ENCODE measurements around the gene NR6A1. TPM values are rescaled to one million over a fixed set of nuclear protein-coding genes. Genes with fewer than 3 reads are reported as not detected.

Gene NR6A1
- total RNA-seq, 1 experiment from 2014 or later: 164 TPM

DNA sequence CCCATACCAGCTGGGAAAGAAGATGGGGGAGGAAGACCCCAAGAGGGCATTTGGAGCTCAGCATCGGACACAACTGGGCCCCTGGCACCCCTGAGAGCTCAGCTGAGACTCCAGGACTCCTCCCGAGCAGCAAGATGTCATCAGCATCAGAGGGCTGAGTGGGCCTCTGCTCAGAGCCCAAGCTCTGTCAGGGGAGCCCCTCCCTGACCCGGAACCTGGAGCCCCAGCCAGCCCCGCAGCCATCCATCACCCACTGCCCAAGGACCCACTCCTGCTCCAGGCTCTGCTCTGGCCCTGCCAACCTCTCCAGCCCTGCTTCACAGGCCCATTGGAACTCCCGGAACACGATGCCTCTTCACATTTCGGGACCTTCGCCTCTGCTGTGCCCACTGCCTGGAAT, 273.7 kb downstream of the NR6A1 start:
- TF ChIP-seq, protein P1, sequence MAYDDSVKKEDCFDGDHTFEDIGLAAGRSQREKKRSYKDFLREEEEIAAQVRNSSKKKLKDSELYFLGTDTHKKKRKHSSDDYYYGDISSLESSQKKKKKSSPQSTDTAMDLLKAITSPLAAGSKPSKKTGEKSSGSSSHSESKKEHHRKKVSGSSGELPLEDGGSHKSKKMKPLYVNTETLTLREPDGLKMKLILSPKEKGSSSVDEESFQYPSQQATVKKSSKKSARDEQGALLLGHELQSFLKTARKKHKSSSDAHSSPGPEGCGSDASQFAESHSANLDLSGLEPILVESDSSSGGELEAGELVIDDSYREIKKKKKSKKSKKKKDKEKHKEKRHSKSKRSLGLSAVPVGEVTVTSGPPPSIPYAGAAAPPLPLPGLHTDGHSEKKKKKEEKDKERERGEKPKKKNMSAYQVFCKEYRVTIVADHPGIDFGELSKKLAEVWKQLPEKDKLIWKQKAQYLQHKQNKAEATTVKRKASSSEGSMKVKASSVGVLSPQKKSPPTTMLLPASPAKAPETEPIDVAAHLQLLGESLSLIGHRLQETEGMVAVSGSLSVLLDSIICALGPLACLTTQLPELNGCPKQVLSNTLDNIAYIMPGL (CRISPR knock-in tag; IDR thresholded peaks at IDR 0.05): no peak
- no peak for TF ChIP-seq ZNF423 (CRISPR knock-in tag; IDR thresholded peaks at IDR 0.05)
- TF ChIP-seq CREB1 (CRISPR knock-in tag; IDR thresholded peaks at IDR 0.05): no peak
- Mint-ChIP-seq H3K4me3 (no peak overlapping the region), H3K36me3 (no peaks in the 10 kb centered on the region), H3K9me3 (no peaks in the 10 kb centered on the region), H3K27me3 (ENCODE audit: low read depth) (peaks cover 22% of the 10 kb centered on the region), H3K27ac (no peak overlapping the region), H3K4me1 (peaks cover 3% of the 10 kb centered on the region; the same call in 1 of the 2 replicates)
- ChIA-PET CTCF (interaction anchor here (0.9 to 1.3 kb wide), 4 partner anchors 10 to 355 kb away, joined by 3 to 4 read pairs (median 3); partner anchors contain the start of gene WDR38), POLR2A (no interaction called here)
- DNase-seq (ENCODE audit: low spot score) (no peak), ATAC-seq (no peak)

DNA sequence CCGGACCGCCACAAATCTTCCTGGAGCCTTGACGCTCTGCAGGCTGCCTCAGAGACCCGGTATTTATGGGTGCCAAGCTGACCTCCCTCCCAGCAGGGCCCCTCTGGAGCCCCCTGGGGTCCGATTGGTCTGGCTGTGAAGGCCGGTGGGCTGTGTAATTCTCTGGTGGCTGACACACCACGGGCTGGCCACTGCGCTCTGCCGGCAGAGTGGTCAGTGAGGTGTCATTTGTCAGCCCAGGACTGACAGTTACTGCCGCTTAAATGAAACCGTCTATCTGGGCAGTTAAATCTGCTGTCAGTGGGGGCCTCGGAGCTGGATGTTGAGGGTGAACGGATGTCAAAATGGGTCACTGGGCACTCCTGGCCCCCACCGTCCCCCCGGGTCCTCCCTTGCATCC, 274.6 kb downstream of the NR6A1 start:
- Mint-ChIP-seq H3K4me1 (peaks cover 3% of the 10 kb centered on the region; the same call in 1 of the 2 replicates), H3K27ac (no peak overlapping the region), H3K4me3 (no peak overlapping the region), H3K36me3 (no peaks in the 10 kb centered on the region), H3K27me3 (ENCODE audit: low read depth) (peaks cover 12% of the 10 kb centered on the region), H3K9me3 (no peaks in the 10 kb centered on the region)
- ATAC-seq (no peak), DNase-seq (ENCODE audit: low spot score) (no peak)
- CTCF ChIA-PET: interaction anchor here (0.9 to 1.2 kb wide), 2 partner anchors 40 kb away, joined by 3 read pairs; no protein-coding TSS in a partner anchor
- POLR2A ChIA-PET: no interaction called here
- TF ChIP-seq TCF7 (CRISPR knock-in tag; IDR thresholded peaks at IDR 0.05; ENCODE audit: low read depth) (no peak), SMAD4 (CRISPR knock-in tag; IDR thresholded peaks at IDR 0.05) (no peak), GABPB1 (CRISPR knock-in tag; IDR thresholded peaks at IDR 0.05) (no peak), NR3C1 (CRISPR knock-in tag; conservative IDR thresholded peaks at IDR 0.05; ENCODE audit: low read depth) (no peak), NR1H2 (CRISPR knock-in tag; IDR thresholded peaks at IDR 0.05) (no peak), TEAD4 (CRISPR knock-in tag; IDR thresholded peaks at IDR 0.05) (no peak), NFATC4 (CRISPR knock-in tag; IDR thresholded peaks at IDR 0.05) (no peak), ZNF138 (CRISPR knock-in tag; conservative IDR thresholded peaks at IDR 0.05) (no peak)
- TF ChIP-seq, protein P2, sequence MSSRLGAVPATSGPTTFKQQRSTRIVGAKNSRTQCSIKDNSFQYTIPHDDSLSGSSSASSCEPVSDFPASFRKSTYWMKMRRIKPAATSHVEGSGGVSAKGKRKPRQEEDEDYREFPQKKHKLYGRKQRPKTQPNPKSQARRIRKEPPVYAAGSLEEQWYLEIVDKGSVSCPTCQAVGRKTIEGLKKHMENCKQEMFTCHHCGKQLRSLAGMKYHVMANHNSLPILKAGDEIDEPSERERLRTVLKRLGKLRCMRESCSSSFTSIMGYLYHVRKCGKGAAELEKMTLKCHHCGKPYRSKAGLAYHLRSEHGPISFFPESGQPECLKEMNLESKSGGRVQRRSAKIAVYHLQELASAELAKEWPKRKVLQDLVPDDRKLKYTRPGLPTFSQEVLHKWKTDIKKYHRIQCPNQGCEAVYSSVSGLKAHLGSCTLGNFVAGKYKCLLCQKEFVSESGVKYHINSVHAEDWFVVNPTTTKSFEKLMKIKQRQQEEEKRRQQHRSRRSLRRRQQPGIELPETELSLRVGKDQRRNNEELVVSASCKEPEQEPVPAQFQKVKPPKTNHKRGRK (CRISPR knock-in tag; IDR thresholded peaks at IDR 0.05; ENCODE audit: borderline replicate concordance): no peak
- TF ChIP-seq, protein P3, sequence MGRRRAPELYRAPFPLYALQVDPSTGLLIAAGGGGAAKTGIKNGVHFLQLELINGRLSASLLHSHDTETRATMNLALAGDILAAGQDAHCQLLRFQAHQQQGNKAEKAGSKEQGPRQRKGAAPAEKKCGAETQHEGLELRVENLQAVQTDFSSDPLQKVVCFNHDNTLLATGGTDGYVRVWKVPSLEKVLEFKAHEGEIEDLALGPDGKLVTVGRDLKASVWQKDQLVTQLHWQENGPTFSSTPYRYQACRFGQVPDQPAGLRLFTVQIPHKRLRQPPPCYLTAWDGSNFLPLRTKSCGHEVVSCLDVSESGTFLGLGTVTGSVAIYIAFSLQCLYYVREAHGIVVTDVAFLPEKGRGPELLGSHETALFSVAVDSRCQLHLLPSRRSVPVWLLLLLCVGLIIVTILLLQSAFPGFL (CRISPR knock-in tag; IDR thresholded peaks at IDR 0.05; ENCODE audit: borderline replicate concordance): no peak
- TF ChIP-seq, protein P4, sequence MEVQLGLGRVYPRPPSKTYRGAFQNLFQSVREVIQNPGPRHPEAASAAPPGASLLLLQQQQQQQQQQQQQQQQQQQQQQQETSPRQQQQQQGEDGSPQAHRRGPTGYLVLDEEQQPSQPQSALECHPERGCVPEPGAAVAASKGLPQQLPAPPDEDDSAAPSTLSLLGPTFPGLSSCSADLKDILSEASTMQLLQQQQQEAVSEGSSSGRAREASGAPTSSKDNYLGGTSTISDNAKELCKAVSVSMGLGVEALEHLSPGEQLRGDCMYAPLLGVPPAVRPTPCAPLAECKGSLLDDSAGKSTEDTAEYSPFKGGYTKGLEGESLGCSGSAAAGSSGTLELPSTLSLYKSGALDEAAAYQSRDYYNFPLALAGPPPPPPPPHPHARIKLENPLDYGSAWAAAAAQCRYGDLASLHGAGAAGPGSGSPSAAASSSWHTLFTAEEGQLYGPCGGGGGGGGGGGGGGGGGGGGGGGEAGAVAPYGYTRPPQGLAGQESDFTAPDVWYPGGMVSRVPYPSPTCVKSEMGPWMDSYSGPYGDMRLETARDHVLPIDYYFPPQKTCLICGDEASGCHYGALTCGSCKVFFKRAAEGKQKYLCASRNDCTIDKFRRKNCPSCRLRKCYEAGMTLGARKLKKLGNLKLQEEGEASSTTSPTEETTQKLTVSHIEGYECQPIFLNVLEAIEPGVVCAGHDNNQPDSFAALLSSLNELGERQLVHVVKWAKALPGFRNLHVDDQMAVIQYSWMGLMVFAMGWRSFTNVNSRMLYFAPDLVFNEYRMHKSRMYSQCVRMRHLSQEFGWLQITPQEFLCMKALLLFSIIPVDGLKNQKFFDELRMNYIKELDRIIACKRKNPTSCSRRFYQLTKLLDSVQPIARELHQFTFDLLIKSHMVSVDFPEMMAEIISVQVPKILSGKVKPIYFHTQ (CRISPR knock-in tag; IDR thresholded peaks at IDR 0.05): no peak
- TF ChIP-seq, protein P5, sequence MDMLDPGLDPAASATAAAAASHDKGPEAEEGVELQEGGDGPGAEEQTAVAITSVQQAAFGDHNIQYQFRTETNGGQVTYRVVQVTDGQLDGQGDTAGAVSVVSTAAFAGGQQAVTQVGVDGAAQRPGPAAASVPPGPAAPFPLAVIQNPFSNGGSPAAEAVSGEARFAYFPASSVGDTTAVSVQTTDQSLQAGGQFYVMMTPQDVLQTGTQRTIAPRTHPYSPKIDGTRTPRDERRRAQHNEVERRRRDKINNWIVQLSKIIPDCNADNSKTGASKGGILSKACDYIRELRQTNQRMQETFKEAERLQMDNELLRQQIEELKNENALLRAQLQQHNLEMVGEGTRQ (CRISPR knock-in tag; IDR thresholded peaks at IDR 0.05): no peak
- TF ChIP-seq, protein P6, sequence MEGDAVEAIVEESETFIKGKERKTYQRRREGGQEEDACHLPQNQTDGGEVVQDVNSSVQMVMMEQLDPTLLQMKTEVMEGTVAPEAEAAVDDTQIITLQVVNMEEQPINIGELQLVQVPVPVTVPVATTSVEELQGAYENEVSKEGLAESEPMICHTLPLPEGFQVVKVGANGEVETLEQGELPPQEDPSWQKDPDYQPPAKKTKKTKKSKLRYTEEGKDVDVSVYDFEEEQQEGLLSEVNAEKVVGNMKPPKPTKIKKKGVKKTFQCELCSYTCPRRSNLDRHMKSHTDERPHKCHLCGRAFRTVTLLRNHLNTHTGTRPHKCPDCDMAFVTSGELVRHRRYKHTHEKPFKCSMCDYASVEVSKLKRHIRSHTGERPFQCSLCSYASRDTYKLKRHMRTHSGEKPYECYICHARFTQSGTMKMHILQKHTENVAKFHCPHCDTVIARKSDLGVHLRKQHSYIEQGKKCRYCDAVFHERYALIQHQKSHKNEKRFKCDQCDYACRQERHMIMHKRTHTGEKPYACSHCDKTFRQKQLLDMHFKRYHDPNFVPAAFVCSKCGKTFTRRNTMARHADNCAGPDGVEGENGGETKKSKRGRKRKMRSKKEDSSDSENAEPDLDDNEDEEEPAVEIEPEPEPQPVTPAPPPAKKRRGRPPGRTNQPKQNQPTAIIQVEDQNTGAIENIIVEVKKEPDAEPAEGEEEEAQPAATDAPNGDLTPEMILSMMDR (IDR thresholded peaks at IDR 0.05): no peak
- TF ChIP-seq, protein P7, sequence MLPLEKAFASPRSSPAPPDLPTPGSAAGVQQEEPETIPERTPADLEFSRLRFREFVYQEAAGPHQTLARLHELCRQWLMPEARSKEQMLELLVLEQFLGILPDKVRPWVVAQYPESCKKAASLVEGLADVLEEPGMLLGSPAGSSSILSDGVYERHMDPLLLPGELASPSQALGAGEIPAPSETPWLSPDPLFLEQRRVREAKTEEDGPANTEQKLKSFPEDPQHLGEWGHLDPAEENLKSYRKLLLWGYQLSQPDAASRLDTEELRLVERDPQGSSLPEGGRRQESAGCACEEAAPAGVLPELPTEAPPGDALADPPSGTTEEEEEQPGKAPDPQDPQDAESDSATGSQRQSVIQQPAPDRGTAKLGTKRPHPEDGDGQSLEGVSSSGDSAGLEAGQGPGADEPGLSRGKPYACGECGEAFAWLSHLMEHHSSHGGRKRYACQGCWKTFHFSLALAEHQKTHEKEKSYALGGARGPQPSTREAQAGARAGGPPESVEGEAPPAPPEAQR (CRISPR knock-in tag; IDR thresholded peaks at IDR 0.05): no peak
- TF ChIP-seq, protein P8, sequence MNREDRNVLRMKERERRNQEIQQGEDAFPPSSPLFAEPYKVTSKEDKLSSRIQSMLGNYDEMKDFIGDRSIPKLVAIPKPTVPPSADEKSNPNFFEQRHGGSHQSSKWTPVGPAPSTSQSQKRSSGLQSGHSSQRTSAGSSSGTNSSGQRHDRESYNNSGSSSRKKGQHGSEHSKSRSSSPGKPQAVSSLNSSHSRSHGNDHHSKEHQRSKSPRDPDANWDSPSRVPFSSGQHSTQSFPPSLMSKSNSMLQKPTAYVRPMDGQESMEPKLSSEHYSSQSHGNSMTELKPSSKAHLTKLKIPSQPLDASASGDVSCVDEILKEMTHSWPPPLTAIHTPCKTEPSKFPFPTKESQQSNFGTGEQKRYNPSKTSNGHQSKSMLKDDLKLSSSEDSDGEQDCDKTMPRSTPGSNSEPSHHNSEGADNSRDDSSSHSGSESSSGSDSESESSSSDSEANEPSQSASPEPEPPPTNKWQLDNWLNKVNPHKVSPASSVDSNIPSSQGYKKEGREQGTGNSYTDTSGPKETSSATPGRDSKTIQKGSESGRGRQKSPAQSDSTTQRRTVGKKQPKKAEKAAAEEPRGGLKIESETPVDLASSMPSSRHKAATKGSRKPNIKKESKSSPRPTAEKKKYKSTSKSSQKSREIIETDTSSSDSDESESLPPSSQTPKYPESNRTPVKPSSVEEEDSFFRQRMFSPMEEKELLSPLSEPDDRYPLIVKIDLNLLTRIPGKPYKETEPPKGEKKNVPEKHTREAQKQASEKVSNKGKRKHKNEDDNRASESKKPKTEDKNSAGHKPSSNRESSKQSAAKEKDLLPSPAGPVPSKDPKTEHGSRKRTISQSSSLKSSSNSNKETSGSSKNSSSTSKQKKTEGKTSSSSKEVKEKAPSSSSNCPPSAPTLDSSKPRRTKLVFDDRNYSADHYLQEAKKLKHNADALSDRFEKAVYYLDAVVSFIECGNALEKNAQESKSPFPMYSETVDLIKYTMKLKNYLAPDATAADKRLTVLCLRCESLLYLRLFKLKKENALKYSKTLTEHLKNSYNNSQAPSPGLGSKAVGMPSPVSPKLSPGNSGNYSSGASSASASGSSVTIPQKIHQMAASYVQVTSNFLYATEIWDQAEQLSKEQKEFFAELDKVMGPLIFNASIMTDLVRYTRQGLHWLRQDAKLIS (CRISPR knock-in tag; IDR thresholded peaks at IDR 0.05; ENCODE audit: borderline replicate concordance): no peak

Measured in WTC11 (cell line).